GM12875 (cell line): ENCODE data around the gene XKR8.

Experiments used
- H3K4me3 ChIP-seq: one replicate; pipeline ENCODE4 v1.5.1; 2011; ENCODE audit warnings: low read depth, low read length, control low read depth
- TF ChIP-seq, protein P1 (sequence below): IDR thresholded peaks from 2 replicates; pipeline ENCODE4 v1.5.1; 2011; ENCODE audit warnings: low read depth, mild to moderate bottlenecking, control low read depth, inconsistent platforms, low read length, moderate library complexity, borderline replicate concordance; ENCODE audit not compliant: insufficient read depth

XKR8 gene

DNA sequence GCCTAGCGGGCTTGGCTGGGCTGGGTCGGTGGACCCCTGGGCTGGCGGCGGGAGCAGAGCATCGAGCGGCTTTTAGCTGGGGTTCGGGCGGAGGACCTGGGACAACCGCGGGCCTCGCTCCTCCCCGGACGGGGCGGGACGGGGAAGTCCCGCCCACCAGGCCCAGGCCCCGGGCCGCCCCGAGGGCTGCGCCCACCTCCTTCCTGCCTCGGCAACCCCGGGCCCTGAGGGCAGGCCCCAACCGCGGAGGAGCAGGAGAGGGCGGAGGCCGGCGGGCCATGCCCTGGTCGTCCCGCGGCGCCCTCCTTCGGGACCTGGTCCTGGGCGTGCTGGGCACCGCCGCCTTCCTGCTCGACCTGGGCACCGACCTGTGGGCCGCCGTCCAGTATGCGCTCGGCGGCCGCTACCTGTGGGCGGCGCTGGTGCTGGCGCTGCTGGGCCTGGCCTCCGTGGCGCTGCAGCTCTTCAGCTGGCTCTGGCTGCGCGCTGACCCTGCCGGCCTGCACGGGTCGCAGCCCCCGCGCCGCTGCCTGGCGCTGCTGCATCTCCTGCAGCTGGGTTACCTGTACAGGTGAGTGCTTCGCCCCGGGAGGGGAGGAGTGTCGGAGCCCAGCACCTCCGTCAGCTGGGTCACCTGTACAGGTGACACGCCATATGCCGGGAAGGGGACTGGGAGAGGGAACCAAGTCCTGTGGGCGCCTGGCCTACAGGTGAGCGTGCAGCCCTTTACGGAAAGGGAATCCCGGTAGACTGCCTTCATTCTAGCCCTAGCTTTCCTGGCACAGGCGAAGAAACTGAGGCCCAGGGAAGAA is at the start of gene XKR8:
XKR8 (plus strand) TSS at position 182 of the 812 bp plus-strand sequence; CDS start at position 279, 97 bp downstream.
- peak within 1 kb of the TSS; percentile 87 for H3K4me3 ChIP-seq
- TF ChIP-seq, protein P1, sequence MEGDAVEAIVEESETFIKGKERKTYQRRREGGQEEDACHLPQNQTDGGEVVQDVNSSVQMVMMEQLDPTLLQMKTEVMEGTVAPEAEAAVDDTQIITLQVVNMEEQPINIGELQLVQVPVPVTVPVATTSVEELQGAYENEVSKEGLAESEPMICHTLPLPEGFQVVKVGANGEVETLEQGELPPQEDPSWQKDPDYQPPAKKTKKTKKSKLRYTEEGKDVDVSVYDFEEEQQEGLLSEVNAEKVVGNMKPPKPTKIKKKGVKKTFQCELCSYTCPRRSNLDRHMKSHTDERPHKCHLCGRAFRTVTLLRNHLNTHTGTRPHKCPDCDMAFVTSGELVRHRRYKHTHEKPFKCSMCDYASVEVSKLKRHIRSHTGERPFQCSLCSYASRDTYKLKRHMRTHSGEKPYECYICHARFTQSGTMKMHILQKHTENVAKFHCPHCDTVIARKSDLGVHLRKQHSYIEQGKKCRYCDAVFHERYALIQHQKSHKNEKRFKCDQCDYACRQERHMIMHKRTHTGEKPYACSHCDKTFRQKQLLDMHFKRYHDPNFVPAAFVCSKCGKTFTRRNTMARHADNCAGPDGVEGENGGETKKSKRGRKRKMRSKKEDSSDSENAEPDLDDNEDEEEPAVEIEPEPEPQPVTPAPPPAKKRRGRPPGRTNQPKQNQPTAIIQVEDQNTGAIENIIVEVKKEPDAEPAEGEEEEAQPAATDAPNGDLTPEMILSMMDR, result peak; percentile 57

GRCh38 chr1:27912429-27912828 is 47.3 kb upstream of the XKR8 start:
- no peak overlapping the region for H3K4me3 ChIP-seq
- TF ChIP-seq, protein P1, result no peak

DNA sequence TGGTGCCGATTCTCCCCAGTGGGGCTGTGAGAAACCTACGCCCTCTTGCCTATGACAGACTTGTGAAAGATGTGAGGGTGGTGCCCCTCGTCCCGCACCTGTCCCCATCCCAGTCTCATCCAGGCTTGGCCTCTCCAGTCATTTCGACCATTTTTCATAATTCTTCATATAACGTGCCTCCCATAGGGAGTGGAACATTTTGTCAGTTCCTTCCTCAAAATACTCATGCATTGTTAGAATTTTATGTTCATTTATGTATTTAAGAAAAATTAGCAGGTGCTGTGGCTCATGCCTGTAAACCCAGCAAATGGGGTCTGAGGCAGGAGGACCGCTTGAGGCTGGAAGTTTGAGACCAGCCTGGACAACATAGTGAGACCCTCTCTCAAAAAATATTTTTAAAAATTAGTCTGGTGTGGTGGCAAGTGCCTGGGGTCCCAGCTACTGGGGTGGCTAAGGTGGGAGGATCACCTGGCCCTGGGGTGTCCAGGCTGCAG is 44.6 kb upstream of the XKR8 start:
- no peak overlapping the region for H3K4me3 ChIP-seq
- TF ChIP-seq, protein P1, result no peak

DNA sequence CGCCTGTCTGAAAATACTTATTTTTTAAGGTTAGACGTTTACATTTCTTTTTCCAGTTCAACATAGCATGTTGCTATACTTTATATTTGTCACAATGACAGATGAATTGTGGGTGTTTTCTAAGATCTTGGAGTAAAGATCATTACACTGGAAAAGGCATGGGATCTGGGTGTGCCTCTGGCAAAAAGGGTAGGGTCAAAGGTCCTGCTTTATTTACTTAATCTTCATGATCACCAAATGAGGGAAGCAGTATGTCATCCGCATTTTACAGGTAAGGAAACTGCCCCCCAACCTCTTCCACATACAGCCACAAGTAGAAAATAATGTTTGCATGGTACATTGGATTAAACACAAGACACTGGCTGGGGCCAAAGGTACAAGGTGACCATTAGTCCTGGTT is 37.5 kb upstream of the XKR8 start:
- TF ChIP-seq, protein P1, result no peak
- no peak overlapping the region for H3K4me3 ChIP-seq

- TF ChIP-seq, protein P1, result no peak
- H3K4me3 ChIP-seq, result no peak overlapping the region
Observed at GRCh38 chr1:27928216-27928954, 31.4 kb upstream of the XKR8 start.

- no peak overlapping the region for H3K4me3 ChIP-seq
Observed at GRCh38 chr1:27931184-27931583, 28.6 kb upstream of the XKR8 start.

More at GRCh38 chr1:27931184-27931583, 28.6 kb upstream of the XKR8 start:
- TF ChIP-seq, protein P1, result no peak
